ENCODE results near the gene MAK.
"Not testable (repeated sequence)": the region's sequence is repeated elsewhere in the genome, so short reads cannot be mapped to it uniquely, and the experiment has no call there.

MAK gene

GRCh38 chr6:10824819-10825218 is 13.5 kb downstream of the MAK start:
- Histone ChIP-seq H3K4me1 (ENCODE audit: control insufficient read depth in 1 of 2, insufficient read depth in 2 of 2, low read length in 2 of 2) (no peaks in the 10 kb centered on the region), H3K4me2 (ENCODE audit: low read length) (no peak overlapping the region), H3K14ac (ENCODE audit: low read length) (no peak overlapping the region), H2BK5ac (ENCODE audit: low read depth, low read length, poor library complexity) (no peak overlapping the region), H3K4ac (ENCODE audit: low read depth, low read length) (no peak overlapping the region), H4K12ac (ENCODE audit: low read depth, low read length) (no peak overlapping the region), H4K91ac (ENCODE audit: low read depth, low read length) (no peak overlapping the region), H4K8ac (ENCODE audit: low read depth, low read length) (no peak overlapping the region), H3K9ac (ENCODE audit: low read length) (no peak overlapping the region), H3K79me2 (ENCODE audit: control insufficient read depth, insufficient read depth, low read length, poor library complexity) (no peaks in the 10 kb centered on the region), H3K18ac (ENCODE audit: low read length) (no peak overlapping the region), H2AFZ (ENCODE audit: insufficient read depth, low read length, poor library complexity) (no peak overlapping the region), H3K27me3 (ENCODE audit: insufficient read depth, low read length) (no peaks in the 10 kb centered on the region), H3K79me1 (ENCODE audit: low read length) (no peaks in the 10 kb centered on the region), H2AK5ac (ENCODE audit: low read length) (no peak overlapping the region), H3K23ac (ENCODE audit: low read length) (no peak overlapping the region), H2BK12ac (ENCODE audit: low read length) (no peak overlapping the region), H3K27ac (ENCODE audit: low read depth, low read length) (no peak overlapping the region), H3K9me3 (ENCODE audit: insufficient read depth, low read depth, low read length) (no peaks in the 10 kb centered on the region), H3K36me3 (ENCODE audit: control insufficient read depth in 1 of 2, insufficient read depth in 2 of 2, low read length in 2 of 2) (peaks cover 0 to 2% of the 10 kb centered on the region in 2 experiments), H2BK120ac (ENCODE audit: insufficient read depth, low read length, poor library complexity) (no peak overlapping the region), H3K4me3 (ENCODE audit: low read depth, low read length) (no peak overlapping the region)
- DNase-seq, result no peak
- no CpG with 5 or more reads among the region's 6 CpGs for WGBS (ENCODE audit: extremely low coverage, insufficient coverage, insufficient read length)

GRCh38 chr6:10824297-10824696 is 14.0 kb downstream of the MAK start:
- H3K4ac ChIP-seq (ENCODE audit: low read depth, low read length), result no peak overlapping the region
- H3K36me3 ChIP-seq (ENCODE audit: control insufficient read depth in 1 of 2, insufficient read depth in 2 of 2, low read length in 2 of 2), result peaks cover 0 to 1% of the 10 kb centered on the region in 2 experiments
- no peak overlapping the region for H2BK12ac ChIP-seq (ENCODE audit: low read length)
- H4K12ac ChIP-seq (ENCODE audit: low read depth, low read length), result no peak overlapping the region
- no peak overlapping the region for H3K27ac ChIP-seq (ENCODE audit: low read depth, low read length)
- no peak overlapping the region for H4K8ac ChIP-seq (ENCODE audit: low read depth, low read length)
- no peaks in the 10 kb centered on the region for H3K9me3 ChIP-seq (ENCODE audit: insufficient read depth, low read depth, low read length)
- no peak overlapping the region for H3K4me2 ChIP-seq (ENCODE audit: low read length)
- no peak for DNase-seq
- WGBS (ENCODE audit: extremely low coverage, insufficient coverage, insufficient read length), result 100% methylated on average over 2 of the region's 8 CpGs
- H3K18ac ChIP-seq (ENCODE audit: low read length), result no peak overlapping the region
- H3K14ac ChIP-seq (ENCODE audit: low read length), result no peak overlapping the region
- H2BK120ac ChIP-seq (ENCODE audit: insufficient read depth, low read length, poor library complexity), result no peak overlapping the region
- H3K79me2 ChIP-seq (ENCODE audit: control insufficient read depth, insufficient read depth, low read length, poor library complexity), result no peaks in the 10 kb centered on the region
- H3K27me3 ChIP-seq (ENCODE audit: insufficient read depth, low read length), result no peaks in the 10 kb centered on the region
- H4K91ac ChIP-seq (ENCODE audit: low read depth, low read length), result no peak overlapping the region
- H3K4me1 ChIP-seq (ENCODE audit: control insufficient read depth in 1 of 2, insufficient read depth in 2 of 2, low read length in 2 of 2), result no peaks in the 10 kb centered on the region
- no peak overlapping the region for H3K4me3 ChIP-seq (ENCODE audit: low read depth, low read length)
- no peak overlapping the region for H2AK5ac ChIP-seq (ENCODE audit: low read length)
- H2BK5ac ChIP-seq (ENCODE audit: low read depth, low read length, poor library complexity), result no peak overlapping the region
- H3K79me1 ChIP-seq (ENCODE audit: low read length), result no peaks in the 10 kb centered on the region
- no peak overlapping the region for H3K23ac ChIP-seq (ENCODE audit: low read length)
- no peak overlapping the region for H3K9ac ChIP-seq (ENCODE audit: low read length)
- H2AFZ ChIP-seq (ENCODE audit: insufficient read depth, low read length, poor library complexity), result no peak overlapping the region

- not testable (repeated sequence) for H3K79me2 ChIP-seq (ENCODE audit: control insufficient read depth, insufficient read depth, low read length, poor library complexity); H3K79me1 ChIP-seq (ENCODE audit: low read length); H3K18ac ChIP-seq (ENCODE audit: low read length); H4K91ac ChIP-seq (ENCODE audit: low read depth, low read length); H3K27ac ChIP-seq (ENCODE audit: low read depth, low read length); H2AFZ ChIP-seq (ENCODE audit: insufficient read depth, low read length, poor library complexity); H3K14ac ChIP-seq (ENCODE audit: low read length); H2BK5ac ChIP-seq (ENCODE audit: low read depth, low read length, poor library complexity); H3K4ac ChIP-seq (ENCODE audit: low read depth, low read length); H3K4me3 ChIP-seq (ENCODE audit: low read depth, low read length); H4K8ac ChIP-seq (ENCODE audit: low read depth, low read length); H4K12ac ChIP-seq (ENCODE audit: low read depth, low read length); H3K4me1 ChIP-seq (ENCODE audit: control insufficient read depth in 1 of 2, insufficient read depth in 2 of 2, low read length in 2 of 2); H2AK5ac ChIP-seq (ENCODE audit: low read length); H3K27me3 ChIP-seq (ENCODE audit: insufficient read depth, low read length); H3K36me3 ChIP-seq (ENCODE audit: control insufficient read depth in 1 of 2, insufficient read depth in 2 of 2, low read length in 2 of 2); H3K9me3 ChIP-seq (ENCODE audit: insufficient read depth, low read depth, low read length); H2BK12ac ChIP-seq (ENCODE audit: low read length); H3K4me2 ChIP-seq (ENCODE audit: low read length); H2BK120ac ChIP-seq (ENCODE audit: insufficient read depth, low read length, poor library complexity); H3K9ac ChIP-seq (ENCODE audit: low read length); H3K23ac ChIP-seq (ENCODE audit: low read length)
- no CpG with 5 or more reads among the region's 6 CpGs for WGBS (ENCODE audit: extremely low coverage, insufficient coverage, insufficient read length)
- peak; percentile 68 to 81 for DNase-seq
These were observed 24.2 kb downstream of the MAK start for GRCh38 chr6:10814176-10814575.

GRCh38 chr6:10809098-10809497 is 29.2 kb downstream of the MAK start:
- Histone ChIP-seq H3K27me3 (ENCODE audit: insufficient read depth, low read length) (no peaks in the 10 kb centered on the region), H3K79me1 (ENCODE audit: low read length) (no peaks in the 10 kb centered on the region), H4K12ac (ENCODE audit: low read depth, low read length) (no peak overlapping the region), H3K27ac (ENCODE audit: low read depth, low read length) (no peak overlapping the region), H2BK5ac (ENCODE audit: low read depth, low read length, poor library complexity) (no peak overlapping the region), H3K36me3 (ENCODE audit: control insufficient read depth in 1 of 2, insufficient read depth in 2 of 2, low read length in 2 of 2) (no peaks in the 10 kb centered on the region), H3K79me2 (ENCODE audit: control insufficient read depth, insufficient read depth, low read length, poor library complexity) (no peaks in the 10 kb centered on the region), H4K8ac (ENCODE audit: low read depth, low read length) (no peak overlapping the region), H3K9ac (ENCODE audit: low read length) (no peak overlapping the region), H4K91ac (ENCODE audit: low read depth, low read length) (no peak overlapping the region), H3K14ac (ENCODE audit: low read length) (no peak overlapping the region), H2AK5ac (ENCODE audit: low read length) (no peak overlapping the region), H2BK12ac (ENCODE audit: low read length) (no peak overlapping the region), H3K23ac (ENCODE audit: low read length) (peak overlapping the region; percentile 15), H2AFZ (ENCODE audit: insufficient read depth, low read length, poor library complexity) (no peak overlapping the region), H3K4ac (ENCODE audit: low read depth, low read length) (no peak overlapping the region), H3K4me1 (ENCODE audit: control insufficient read depth in 1 of 2, insufficient read depth in 2 of 2, low read length in 2 of 2) (no peaks in the 10 kb centered on the region), H2BK120ac (ENCODE audit: insufficient read depth, low read length, poor library complexity) (no peak overlapping the region), H3K4me3 (ENCODE audit: low read depth, low read length) (no peak overlapping the region), H3K18ac (ENCODE audit: low read length) (no peak overlapping the region), H3K4me2 (ENCODE audit: low read length) (no peak overlapping the region), H3K9me3 (ENCODE audit: insufficient read depth, low read depth, low read length) (no peaks in the 10 kb centered on the region)
- peak; percentile 37 to 70 for DNase-seq
- WGBS (ENCODE audit: extremely low coverage, insufficient coverage, insufficient read length), result no CpG with 5 or more reads among the region's 6 CpGs

Data from trophoblast cell (in vitro differentiated cells and primary cell).